Bronchial epithelial cell (primary cell): ENCODE measurements around the gene COMMD7. TPM values are rescaled to one million over a fixed set of nuclear protein-coding genes. Genes with fewer than 3 reads are reported as not detected.

Source experiments
- DNase-seq: peaks from one replicate; pipeline ENCODE4 v3.0.0-alpha.2; 2010; ENCODE audit warnings: low read depth
- FAIRE-seq: peaks from 2 replicates; lab custom pipeline; 2011; peaks lifted over from hg19 to GRCh38; lab: Jason Lieb, UNC
- H3K27me3 ChIP-seq: 2 replicates; pipeline ENCODE4 v1.5.1; 2011; ENCODE audit warnings: low read length; ENCODE audit not compliant: control insufficient read depth, insufficient read depth
- H3K36me3 ChIP-seq: 2 replicates; pipeline ENCODE4 v1.5.1; 2011; ENCODE audit warnings: low read length; ENCODE audit not compliant: control insufficient read depth, insufficient read depth
- H3K4me3 ChIP-seq: 2 replicates; pipeline ENCODE4 v1.5.1; 2011; ENCODE audit warnings: mild to moderate bottlenecking, low read depth, low read length, control low read depth
- CTCF ChIP-seq: IDR thresholded peaks from 2 replicates; pipeline ENCODE4 v1.5.1; 2011; ENCODE audit warnings: mild to moderate bottlenecking, moderate library complexity, low read length, control low read depth, inconsistent platforms; ENCODE audit not compliant: insufficient read depth, severe bottlenecking
- total RNA-seq: library from RNA; depleted of rRNA; stranded (reverse); fragments of >200 nt; gene quantifications from 2 replicates; pipeline ENCODE4 v1.2.1, GENCODE V29; 2014

The COMMD7 gene
- total RNA-seq, 1 donor from 2014 or later, result 10.5 TPM

- no peaks in the 10 kb centered on the region for H3K36me3 ChIP-seq
- TF ChIP-seq CTCF, result no peak
Observed at GRCh38 chr20:32752458-32753250, 9.4 kb upstream of the COMMD7 start.

GRCh38 chr20:32751702-32752457 is 8.6 kb upstream of the COMMD7 start:
- DNase-seq (no peak), FAIRE-seq (no peak)
- TF ChIP-seq CTCF, result no peak
- H3K4me3 ChIP-seq, result no peak overlapping the region
- H3K27me3 ChIP-seq, result no peaks in the 10 kb centered on the region
- H3K36me3 ChIP-seq, result no peaks in the 10 kb centered on the region

More at GRCh38 chr20:32752458-32753250, 9.4 kb upstream of the COMMD7 start:
- DNase-seq (peak; percentile 87), FAIRE-seq (no peak)
- Histone ChIP-seq H3K4me3 (no peak overlapping the region), H3K27me3 (no peaks in the 10 kb centered on the region)

DNA sequence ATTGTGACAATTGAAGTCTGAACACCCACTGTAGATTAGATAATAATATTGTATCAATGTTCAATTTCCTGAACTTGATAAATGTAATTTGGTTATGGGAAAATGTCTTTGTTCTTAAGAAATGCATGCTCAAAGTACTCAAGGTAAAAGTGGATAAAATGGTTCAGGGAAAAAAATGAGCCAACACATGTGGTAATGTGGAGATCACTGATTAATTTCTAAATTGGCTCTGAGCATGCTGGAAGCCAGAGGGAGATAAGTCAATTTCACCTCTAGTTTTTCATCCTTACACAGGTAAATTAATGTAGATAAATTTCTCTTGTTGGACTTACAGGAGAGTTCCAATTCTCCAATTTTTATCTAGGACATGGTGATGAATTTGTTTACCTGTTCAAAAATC is 8.0 kb upstream of the COMMD7 start:
- H3K27me3 ChIP-seq, result no peaks in the 10 kb centered on the region
- no peak for DNase-seq
- H3K36me3 ChIP-seq, result no peaks in the 10 kb centered on the region
- FAIRE-seq, result no peak
- TF ChIP-seq CTCF, result no peak
- H3K4me3 ChIP-seq, result no peak overlapping the region

GRCh38 chr20:32749914-32750637 is 6.8 kb upstream of the COMMD7 start:
- no peak for FAIRE-seq
- H3K27me3 ChIP-seq, result no peaks in the 10 kb centered on the region

More at GRCh38 chr20:32749914-32750637, 6.8 kb upstream of the COMMD7 start:
- TF ChIP-seq CTCF, result no peak
- DNase-seq, result no peak
- Histone ChIP-seq H3K4me3 (no peak overlapping the region), H3K36me3 (no peaks in the 10 kb centered on the region)
